C4-2B (cell line): ENCODE results near the gene PSTPIP2.

ENCODE experiments used
- CTCF ChIP-seq: fragments of 450-650 bp; conservative IDR thresholded peaks from 2 replicates; pipeline ENCODE4 v1.5.1; 2017; ENCODE audit warnings: mild to moderate bottlenecking
- ZFX ChIP-seq: fragments of 450-650 bp; IDR thresholded peaks from 2 replicates; pipeline ENCODE4 v1.6.1; 2017

GRCh38 chr18:46051731-46052461 lies 20.2 kb downstream of the PSTPIP2 start:
- TF ChIP-seq CTCF (no peak), ZFX (no peak)
